Astrocyte (in vitro differentiated cells and primary cell): Measurements from ENCODE around the gene TMEM217.

ENCODE experiments used
- CTCF ChIP-seq: IDR thresholded peaks from 2 replicates; pipeline ENCODE4 v1.5.1; 2011; ENCODE audit warnings: low read depth, mild to moderate bottlenecking, inconsistent platforms, low read length, moderate library complexity; ENCODE audit not compliant: insufficient read depth
- EZH2 ChIP-seq: IDR thresholded peaks from 2 replicates; pipeline ENCODE4 v1.6.1; 2012; ENCODE audit warnings: mild to moderate bottlenecking, low read length, inconsistent platforms; ENCODE audit not compliant: insufficient read depth

DNA sequence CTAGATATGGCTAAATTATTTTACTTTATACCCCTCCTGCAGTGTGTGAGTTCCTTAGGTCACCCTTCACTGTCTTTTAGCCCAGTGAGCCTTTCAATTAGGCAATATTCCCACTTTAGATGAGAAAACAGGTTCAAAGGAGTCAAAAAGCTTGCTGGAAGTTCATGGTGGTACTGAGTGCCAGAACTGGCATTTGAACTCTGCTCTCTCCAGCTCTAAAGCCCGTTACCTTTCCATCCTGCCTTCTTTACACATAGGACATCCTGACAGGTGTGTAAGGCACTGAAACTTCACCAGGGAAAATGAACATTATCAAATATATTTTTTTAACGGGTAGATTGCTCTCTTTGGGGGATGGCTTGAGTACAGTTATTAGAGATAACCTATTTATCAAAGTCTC lies 11.2 kb upstream of the TMEM217 start:
- TF ChIP-seq EZH2 (no peak), CTCF (no peak)
